NCI-H2196 (cell line): ENCODE measurements around the gene ARID5A.
A peak's percentile ranks its signal among the peaks of the same experiment; 100 is the strongest.

Experiments
- DNase-seq: peaks from one replicate; lab custom pipeline; 2025; ENCODE audit not compliant: unreplicated experiment; lab: John Stamatoyannopoulos, UW

ARID5A gene

GRCh38 chr2:96506016-96506906, 30.3 kb upstream of the ARID5A start:
- no peak for DNase-seq

GRCh38 chr2:96506907-96507240, 29.7 kb upstream of the ARID5A start:
- no peak for DNase-seq

- DNase-seq, result peak; percentile 78
Measured at GRCh38 chr2:96507957-96508520, 28.5 kb upstream of the ARID5A start.

GRCh38 chr2:96508521-96509113, 27.9 kb upstream of the ARID5A start:
- no peak for DNase-seq

- DNase-seq, result peak; percentile 88
Measured at GRCh38 chr2:96509114-96509846, 27.3 kb upstream of the ARID5A start.

GRCh38 chr2:96509847-96510230, 26.7 kb upstream of the ARID5A start:
- DNase-seq, result no peak

GRCh38 chr2:96510931-96511595, 25.5 kb upstream of the ARID5A start:
- no peak for DNase-seq

- no peak for DNase-seq
Measured at GRCh38 chr2:96511851-96512250, 24.7 kb upstream of the ARID5A start.

- no peak for DNase-seq
Measured at GRCh38 chr2:96512341-96512740, 24.2 kb upstream of the ARID5A start.

GRCh38 chr2:96514521-96514920, 22.0 kb upstream of the ARID5A start:
- DNase-seq, result no peak

- no peak for DNase-seq
Measured at GRCh38 chr2:96517079-96517478, 19.5 kb upstream of the ARID5A start.

GRCh38 chr2:96520231-96520630, 16.3 kb upstream of the ARID5A start:
- DNase-seq, result no peak

- DNase-seq, result no peak
Measured at GRCh38 chr2:96520697-96521096, 15.9 kb upstream of the ARID5A start.

- no peak for DNase-seq
Measured at GRCh38 chr2:96521219-96521618, 15.3 kb upstream of the ARID5A start.

GRCh38 chr2:96522304-96523203, 14.0 kb upstream of the ARID5A start:
- DNase-seq, result no peak

GRCh38 chr2:96523659-96524481, 12.7 kb upstream of the ARID5A start:
- no peak for DNase-seq

GRCh38 chr2:96524482-96525210, 11.9 kb upstream of the ARID5A start:
- no peak for DNase-seq

GRCh38 chr2:96525211-96525507, 11.4 kb upstream of the ARID5A start:
- DNase-seq, result no peak

GRCh38 chr2:96526101-96526591, 10.4 kb upstream of the ARID5A start:
- DNase-seq, result no peak
